ENCODE measurements around the gene MTUS2.

The MTUS2 gene

GRCh38 chr13:29227576-29227975 lies 407.4 kb downstream of the MTUS2 start:
- no peak for TF ChIP-seq JUND (IDR thresholded peaks at IDR 0.05; ENCODE audit: low read depth)
- no peak for DNase-seq (ENCODE audit: low read depth in 1 of 2, low spot score in 1 of 2)
- in situ Hi-C loops (cut with HindIII; ENCODE audit: low pct_unique_long_range_greater_than_20kb, low sequenced_read_pairs) = no loop called here

GRCh38 chr13:29230299-29230845 lies 410.2 kb downstream of the MTUS2 start:
- TF ChIP-seq JUND (IDR thresholded peaks at IDR 0.05; ENCODE audit: low read depth) = no peak
- in situ Hi-C loops (cut with HindIII; ENCODE audit: low pct_unique_long_range_greater_than_20kb, low sequenced_read_pairs) = no loop called here
- no peak for DNase-seq (ENCODE audit: low read depth in 1 of 2, low spot score in 1 of 2)

GRCh38 chr13:29239653-29240525 lies 419.8 kb downstream of the MTUS2 start:
- in situ Hi-C loops (cut with HindIII; ENCODE audit: low pct_unique_long_range_greater_than_20kb, low sequenced_read_pairs) = no loop called here
- DNase-seq (ENCODE audit: low read depth in 1 of 2, low spot score in 1 of 2) = no peak
- no peak for TF ChIP-seq JUND (IDR thresholded peaks at IDR 0.05; ENCODE audit: low read depth)

GRCh38 chr13:29254626-29255370 lies 434.7 kb downstream of the MTUS2 start:
- in situ Hi-C loops (cut with HindIII; ENCODE audit: low pct_unique_long_range_greater_than_20kb, low sequenced_read_pairs) = no loop called here
- DNase-seq (ENCODE audit: low read depth in 1 of 2, low spot score in 1 of 2) = no peak
- TF ChIP-seq JUND (IDR thresholded peaks at IDR 0.05; ENCODE audit: low read depth) = no peak

- in situ Hi-C loops (cut with HindIII; ENCODE audit: low pct_unique_long_range_greater_than_20kb, low sequenced_read_pairs) = no loop called here
- no peak for TF ChIP-seq JUND (IDR thresholded peaks at IDR 0.05; ENCODE audit: low read depth)
- no peak for DNase-seq (ENCODE audit: low read depth in 1 of 2, low spot score in 1 of 2)
These were observed 435.4 kb downstream of the MTUS2 start for GRCh38 chr13:29255567-29255966.

GRCh38 chr13:29260684-29261083 lies 440.5 kb downstream of the MTUS2 start:
- no peak for TF ChIP-seq JUND (IDR thresholded peaks at IDR 0.05; ENCODE audit: low read depth)
- DNase-seq (ENCODE audit: low read depth in 1 of 2, low spot score in 1 of 2) = peak in 1 of 2 experiments; percentile 44
- in situ Hi-C loops (cut with HindIII; ENCODE audit: low pct_unique_long_range_greater_than_20kb, low sequenced_read_pairs) = no loop called here

- TF ChIP-seq JUND (IDR thresholded peaks at IDR 0.05; ENCODE audit: low read depth) = no peak
- in situ Hi-C loops (cut with HindIII; ENCODE audit: low pct_unique_long_range_greater_than_20kb, low sequenced_read_pairs) = no loop called here
- DNase-seq (ENCODE audit: low read depth in 1 of 2, low spot score in 1 of 2) = no peak
These were observed 446.1 kb downstream of the MTUS2 start for GRCh38 chr13:29266261-29266660.

GRCh38 chr13:29266756-29267733 lies 446.9 kb downstream of the MTUS2 start:
- in situ Hi-C loops (cut with HindIII; ENCODE audit: low pct_unique_long_range_greater_than_20kb, low sequenced_read_pairs) = no loop called here
- TF ChIP-seq JUND (IDR thresholded peaks at IDR 0.05; ENCODE audit: low read depth) = no peak
- no peak for DNase-seq (ENCODE audit: low read depth in 1 of 2, low spot score in 1 of 2)

GRCh38 chr13:29270271-29270985 lies 450.3 kb downstream of the MTUS2 start:
- DNase-seq (ENCODE audit: low read depth in 1 of 2, low spot score in 1 of 2) = no peak
- TF ChIP-seq JUND (IDR thresholded peaks at IDR 0.05; ENCODE audit: low read depth) = no peak
- in situ Hi-C loops (cut with HindIII; ENCODE audit: low pct_unique_long_range_greater_than_20kb, low sequenced_read_pairs) = no loop called here

GRCh38 chr13:29271606-29272005 lies 451.5 kb downstream of the MTUS2 start:
- in situ Hi-C loops (cut with HindIII; ENCODE audit: low pct_unique_long_range_greater_than_20kb, low sequenced_read_pairs) = no loop called here
- no peak for TF ChIP-seq JUND (IDR thresholded peaks at IDR 0.05; ENCODE audit: low read depth)
- DNase-seq (ENCODE audit: low read depth in 1 of 2, low spot score in 1 of 2) = no peak
